ENCODE data around the gene IQSEC1. TPM values are rescaled to one million over a fixed set of nuclear protein-coding genes. Genes with fewer than 3 reads are reported as not detected.

Gene IQSEC1
- total and polyA plus RNA-seq, 9 of the 15 experiments (the other 6 are each of a cell fraction or from before 2014, with no cell fraction given), result 0.56 to 39.0 (median 6.8) TPM

DNA sequence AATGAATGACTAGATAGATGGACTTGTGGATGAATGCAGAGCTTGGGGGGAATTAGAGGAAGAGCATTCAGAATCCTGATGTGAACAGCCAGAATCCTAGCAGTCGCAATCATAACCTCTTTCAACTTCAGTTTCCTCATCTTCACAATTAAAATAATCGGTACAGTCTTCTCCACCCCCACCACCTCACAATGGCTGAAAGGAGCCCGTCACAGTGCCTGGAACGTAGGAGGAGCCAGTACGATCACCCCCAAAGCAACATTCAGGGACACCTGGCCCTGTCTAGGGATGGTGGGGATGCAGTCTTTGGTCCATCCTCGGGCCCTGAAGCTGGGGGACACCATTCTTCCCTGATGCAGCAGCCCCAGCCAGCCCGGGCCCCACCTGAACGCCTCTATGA is 151.5 kb downstream of the IQSEC1 start:
- Histone ChIP-seq H3K79me2 (ENCODE audit: control insufficient read depth, insufficient read depth, low read length) (no peaks in the 10 kb centered on the region), H3K4me1 (replicated peaks in 1 of 2; ENCODE audit: control insufficient read depth in 2 of 2, insufficient read depth in 2 of 2, low read length in 2 of 2) (peaks cover 0 to 21% of the 10 kb centered on the region in 2 experiments; a peak in 1 of 5 replicates), H3K27ac (ENCODE audit: extremely low read depth, low read depth, low read length) (no peak overlapping the region), H3K4me2 (ENCODE audit: insufficient read depth, low read length) (no peak overlapping the region), H3K9ac (ENCODE audit: insufficient read depth in 1 of 2, low read depth in 2 of 2, low read length in 2 of 2) (no peak overlapping the region), H3K36me3 (ENCODE audit: control insufficient read depth, insufficient read depth, low read length) (peaks cover 81% of the 10 kb centered on the region), H3K27me3 (ENCODE audit: control insufficient read depth in 2 of 2, insufficient read depth in 2 of 2, low read length in 2 of 2) (no peaks in the 10 kb centered on the region), H4K20me1 (replicated peaks; ENCODE audit: control insufficient read depth, insufficient read depth, low read length) (0 out of 2 replicates have a peak, but pooled peaks cover 3% of the 10 kb centered on the region), H3K9me1 (ENCODE audit: control insufficient read depth, insufficient read depth, low read length) (no peaks in the 10 kb centered on the region), H3K4me3 (no peak overlapping the region), H3K9me3 (replicated peaks; ENCODE audit: control insufficient read depth, insufficient read depth, low read depth, low read length) (no peaks in the 10 kb centered on the region), H2AFZ (ENCODE audit: low read depth, low read length) (no peak overlapping the region)
- intact Hi-C loops (cut with micrococcal nuclease) (loop anchor here (2.0 kb wide), 1 partner anchor 63 kb away; no protein-coding TSS in a partner anchor), in situ Hi-C loops (cut with MboI) (no loop called here)
- FAIRE-seq, result no peak
- WGBS (ENCODE audit: insufficient coverage, low coverage, missing lambda C conversion rate), result 90% methylated on average over 8 of the region's 8 CpGs
- ATAC-seq, result no peak
- ChIA-PET CTCF (ENCODE audit: low intra/inter-chr PET ratio) (no interaction called here), POLR2A (interaction anchor here (1.1 kb wide), 1 partner anchor 105 kb away, joined by 3 read pairs; no protein-coding TSS in a partner anchor)
- no TSS peak for BruUV-seq (replicated peaks)
- DNase-seq (ENCODE audit: extremely low read depth in 1 of 4, low spot score in 3 of 4), result no peak
- TF ChIP-seq ZNF778 (CRISPR knock-in tag; IDR thresholded peaks at IDR 0.05) (no peak), ZNF280A (IDR thresholded peaks at IDR 0.05; ENCODE audit: low read depth, partially characterized antibody) (no peak), MBD2 (IDR thresholded peaks at IDR 0.05; ENCODE audit: borderline replicate concordance, low read depth) (no peak), ZKSCAN8 (CRISPR knock-in tag; IDR thresholded peaks at IDR 0.05) (no peak), STAT5B (CRISPR knock-in tag; IDR thresholded peaks at IDR 0.05) (no peak), ZNF143 (CRISPR knock-in tag; IDR thresholded peaks at IDR 0.05) (no peak), ZNF124 (CRISPR knock-in tag; IDR thresholded peaks at IDR 0.05) (no peak), DMBX1 (CRISPR knock-in tag; IDR thresholded peaks at IDR 0.05; ENCODE audit: borderline replicate concordance) (no peak), PTRF (tag; IDR thresholded peaks at IDR 0.05) (no peak), ZNF511 (CRISPR knock-in tag; IDR thresholded peaks at IDR 0.05) (no peak), ZNF717 (CRISPR knock-in tag; IDR thresholded peaks at IDR 0.05) (no peak), ZBTB26 (CRISPR knock-in tag; IDR thresholded peaks at IDR 0.05) (no peak), KAT2B (IDR thresholded peaks at IDR 0.05; ENCODE audit: low read depth, low read length) (no peak), ZBTB17 (CRISPR knock-in tag; IDR thresholded peaks at IDR 0.05) (no peak), ZNF780A (CRISPR knock-in tag; IDR thresholded peaks at IDR 0.05) (no peak)
- TF ChIP-seq, protein P1, sequence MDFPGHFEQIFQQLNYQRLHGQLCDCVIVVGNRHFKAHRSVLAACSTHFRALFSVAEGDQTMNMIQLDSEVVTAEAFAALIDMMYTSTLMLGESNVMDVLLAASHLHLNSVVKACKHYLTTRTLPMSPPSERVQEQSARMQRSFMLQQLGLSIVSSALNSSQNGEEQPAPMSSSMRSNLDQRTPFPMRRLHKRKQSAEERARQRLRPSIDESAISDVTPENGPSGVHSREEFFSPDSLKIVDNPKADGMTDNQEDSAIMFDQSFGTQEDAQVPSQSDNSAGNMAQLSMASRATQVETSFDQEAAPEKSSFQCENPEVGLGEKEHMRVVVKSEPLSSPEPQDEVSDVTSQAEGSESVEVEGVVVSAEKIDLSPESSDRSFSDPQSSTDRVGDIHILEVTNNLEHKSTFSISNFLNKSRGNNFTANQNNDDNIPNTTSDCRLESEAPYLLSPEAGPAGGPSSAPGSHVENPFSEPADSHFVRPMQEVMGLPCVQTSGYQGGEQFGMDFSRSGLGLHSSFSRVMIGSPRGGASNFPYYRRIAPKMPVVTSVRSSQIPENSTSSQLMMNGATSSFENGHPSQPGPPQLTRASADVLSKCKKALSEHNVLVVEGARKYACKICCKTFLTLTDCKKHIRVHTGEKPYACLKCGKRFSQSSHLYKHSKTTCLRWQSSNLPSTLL (IDR thresholded peaks at IDR 0.05), result no peak
